GM12873 (cell line): ENCODE data around the gene PITRM1.

ENCODE experiments used
- TF ChIP-seq, protein P1 (sequence below): IDR thresholded peaks from 2 replicates; pipeline ENCODE4 v1.5.1; 2012; ENCODE audit warnings: low read depth, mild to moderate bottlenecking, moderate library complexity, low read length, control low read depth; ENCODE audit not compliant: insufficient read depth; ENCODE audit errors: missing control alignments

PITRM1 gene

DNA sequence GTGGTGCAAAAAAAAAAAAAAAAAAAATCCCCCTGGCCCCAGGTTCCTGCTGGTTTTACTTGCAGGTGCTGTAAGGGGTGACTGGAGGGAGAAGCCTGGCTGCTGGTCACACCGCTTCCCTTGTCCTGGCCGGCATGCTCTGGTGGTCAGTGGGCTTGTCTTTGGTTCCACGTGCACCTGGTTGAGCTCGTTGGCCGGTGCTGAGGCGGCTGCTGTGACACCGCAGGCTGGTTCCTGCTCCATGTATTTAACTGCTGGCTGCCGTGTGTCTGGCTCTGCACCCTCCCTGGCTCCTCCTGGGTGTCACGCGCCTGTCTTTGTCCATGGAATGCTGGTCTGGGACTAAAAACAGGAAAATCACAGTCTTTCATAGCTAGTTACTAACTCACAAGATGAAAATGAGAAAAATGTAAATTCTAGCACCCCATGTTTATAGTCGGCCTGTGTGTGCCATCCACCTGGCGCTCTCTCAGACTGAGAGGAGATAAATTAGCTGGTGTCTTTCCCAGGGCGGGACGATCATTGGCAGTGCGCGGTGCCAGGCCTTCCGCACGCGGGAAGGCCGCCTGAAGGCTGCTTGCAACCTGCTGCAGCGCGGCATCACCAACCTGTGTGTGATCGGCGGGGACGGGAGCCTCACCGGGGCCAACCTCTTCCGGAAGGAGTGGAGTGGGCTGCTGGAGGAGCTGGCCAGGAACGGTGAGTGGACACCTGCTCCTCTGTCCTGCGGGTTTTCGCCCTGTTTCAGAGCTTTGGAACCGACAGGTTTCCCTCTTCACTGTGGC is 71.5 kb downstream of the PITRM1 start:
- TF ChIP-seq, protein P1, sequence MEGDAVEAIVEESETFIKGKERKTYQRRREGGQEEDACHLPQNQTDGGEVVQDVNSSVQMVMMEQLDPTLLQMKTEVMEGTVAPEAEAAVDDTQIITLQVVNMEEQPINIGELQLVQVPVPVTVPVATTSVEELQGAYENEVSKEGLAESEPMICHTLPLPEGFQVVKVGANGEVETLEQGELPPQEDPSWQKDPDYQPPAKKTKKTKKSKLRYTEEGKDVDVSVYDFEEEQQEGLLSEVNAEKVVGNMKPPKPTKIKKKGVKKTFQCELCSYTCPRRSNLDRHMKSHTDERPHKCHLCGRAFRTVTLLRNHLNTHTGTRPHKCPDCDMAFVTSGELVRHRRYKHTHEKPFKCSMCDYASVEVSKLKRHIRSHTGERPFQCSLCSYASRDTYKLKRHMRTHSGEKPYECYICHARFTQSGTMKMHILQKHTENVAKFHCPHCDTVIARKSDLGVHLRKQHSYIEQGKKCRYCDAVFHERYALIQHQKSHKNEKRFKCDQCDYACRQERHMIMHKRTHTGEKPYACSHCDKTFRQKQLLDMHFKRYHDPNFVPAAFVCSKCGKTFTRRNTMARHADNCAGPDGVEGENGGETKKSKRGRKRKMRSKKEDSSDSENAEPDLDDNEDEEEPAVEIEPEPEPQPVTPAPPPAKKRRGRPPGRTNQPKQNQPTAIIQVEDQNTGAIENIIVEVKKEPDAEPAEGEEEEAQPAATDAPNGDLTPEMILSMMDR: no peak

DNA sequence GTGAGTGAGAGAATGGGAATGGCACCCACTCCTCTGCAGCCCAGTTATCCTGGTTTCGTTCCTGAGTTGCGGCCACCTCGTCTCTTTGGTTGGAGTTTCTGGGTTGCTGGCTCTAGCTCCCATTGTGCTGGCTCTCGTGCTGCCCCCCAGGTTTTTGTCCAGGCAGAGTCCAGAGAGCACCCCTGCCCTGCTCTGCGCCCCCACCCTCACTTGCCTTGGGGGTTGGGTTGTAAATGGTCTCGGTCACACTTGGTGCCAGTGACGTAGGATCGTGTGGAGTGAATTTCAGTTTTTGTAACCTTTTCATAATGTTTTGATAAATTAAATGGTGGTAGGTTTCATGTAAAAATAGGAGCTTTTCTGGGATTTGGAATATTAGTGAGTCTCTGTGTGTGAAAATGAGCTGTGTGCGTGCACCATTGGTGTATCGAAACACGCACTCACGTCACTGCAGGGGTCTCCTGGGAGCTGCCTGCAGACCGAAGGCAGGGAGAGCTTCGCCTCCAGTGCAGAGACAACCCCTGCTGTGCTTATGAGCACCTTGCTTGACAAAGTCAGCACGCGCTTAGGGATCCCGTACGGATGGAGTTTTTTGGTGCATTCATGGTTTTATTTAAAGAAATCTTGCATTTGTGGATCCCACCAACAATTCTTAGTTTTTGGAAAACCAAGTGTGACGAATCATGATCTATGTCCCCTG is 72.3 kb downstream of the PITRM1 start:
- TF ChIP-seq, protein P1: no peak

DNA sequence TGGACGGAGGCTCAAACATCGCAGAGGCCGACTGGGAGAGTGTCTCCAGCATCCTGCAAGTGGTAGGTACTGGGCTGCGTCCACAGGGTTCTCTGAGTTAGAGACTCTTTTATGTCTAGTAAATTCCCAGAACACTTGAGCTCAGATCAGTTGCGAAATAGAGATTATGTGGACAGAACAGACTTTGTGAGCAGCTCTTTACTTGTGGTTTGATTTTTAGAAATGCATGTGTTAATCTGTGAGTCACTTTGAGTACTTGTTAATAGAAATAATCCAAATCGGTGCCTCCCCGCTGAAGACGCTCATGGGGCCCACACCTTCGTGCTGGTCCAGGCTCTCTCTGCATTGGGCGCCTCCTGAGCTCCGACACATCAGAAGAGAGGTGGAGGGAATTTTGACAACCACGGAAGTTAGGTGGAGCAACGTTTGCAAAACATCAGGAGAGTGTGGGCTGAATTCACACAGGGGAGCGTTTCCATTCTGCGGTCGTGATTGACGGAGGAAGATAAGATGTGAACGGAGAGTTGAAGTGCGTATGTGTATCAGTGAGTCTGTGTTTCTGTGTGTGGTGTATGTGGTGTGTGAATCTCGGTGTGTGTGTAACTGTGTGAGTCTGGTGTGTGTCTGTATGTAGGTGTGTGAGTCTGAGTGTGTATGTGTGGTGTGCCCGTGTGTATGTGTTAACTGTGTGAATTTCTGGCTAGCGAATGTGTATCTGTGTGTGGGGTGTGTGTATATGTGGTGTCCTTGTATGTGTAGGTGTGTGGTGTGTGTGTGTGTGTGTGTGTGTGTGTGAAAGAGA is 73.1 kb downstream of the PITRM1 start:
- TF ChIP-seq, protein P1: no peak

DNA sequence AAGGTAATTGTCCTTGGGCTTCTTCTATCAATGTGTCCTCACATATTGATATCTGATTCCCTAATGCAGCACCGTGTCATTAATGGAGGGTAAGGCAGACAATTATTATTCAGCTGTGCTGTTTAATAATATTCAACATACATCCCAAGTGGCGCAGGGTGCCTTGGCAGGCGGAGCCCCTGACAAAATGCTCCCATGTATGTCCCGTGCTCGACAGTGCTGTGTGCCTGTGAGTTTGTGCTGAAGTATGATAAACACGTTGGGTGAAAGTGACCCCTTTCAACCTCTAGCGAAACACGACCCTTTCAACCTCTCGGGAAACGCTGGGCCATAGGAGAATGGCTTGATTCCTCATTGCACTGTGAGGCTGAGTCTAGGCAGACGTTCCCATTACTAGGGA is 73.9 kb downstream of the PITRM1 start:
- TF ChIP-seq, protein P1: no peak

DNA sequence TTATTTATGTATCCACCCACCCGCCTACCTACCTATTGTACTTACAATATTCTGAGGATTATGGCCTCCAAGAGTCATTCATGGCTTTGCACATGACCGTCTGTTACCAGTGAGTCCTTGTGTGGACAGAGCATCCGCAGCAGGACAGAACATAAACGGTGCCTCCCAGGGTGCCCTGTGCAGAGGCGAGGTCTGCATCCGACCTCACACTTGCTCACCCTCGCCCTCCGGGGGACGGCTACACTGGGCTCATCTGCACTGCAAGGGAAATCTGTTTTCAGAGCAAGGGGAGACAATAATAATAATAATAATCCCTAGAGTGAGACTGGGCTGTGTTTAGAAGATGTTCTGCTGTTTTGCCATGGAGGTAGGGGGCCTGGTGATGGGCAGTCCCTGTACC is 75.4 kb downstream of the PITRM1 start:
- TF ChIP-seq, protein P1: no peak

DNA sequence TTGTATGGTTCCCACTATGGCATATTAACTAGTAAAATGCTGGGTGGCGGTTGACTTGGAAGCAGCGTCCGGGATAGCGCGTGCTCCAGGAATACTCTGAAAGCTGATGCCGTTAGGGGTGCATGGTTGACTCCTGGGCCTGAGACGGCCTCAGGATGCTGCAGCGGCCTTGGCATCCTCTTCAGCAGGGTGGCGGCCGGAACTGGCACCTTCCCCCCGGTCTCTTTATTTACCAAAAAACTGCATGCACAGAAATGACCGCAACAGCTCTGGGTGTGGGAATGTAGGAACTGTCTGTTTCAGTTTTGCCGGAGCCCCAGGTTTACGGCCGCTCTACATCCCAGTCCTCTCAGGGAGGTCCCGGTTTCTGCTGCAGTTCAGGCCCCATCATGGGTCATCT is 76.4 kb downstream of the PITRM1 start:
- TF ChIP-seq, protein P1: no peak
